ENCODE data around the gene SLC39A7. TPM values are rescaled to one million over a fixed set of nuclear protein-coding genes. Genes with fewer than 3 reads are reported as not detected.
A peak's percentile ranks its signal among the peaks of the same experiment; 100 is the strongest.

Gene SLC39A7, protein sequence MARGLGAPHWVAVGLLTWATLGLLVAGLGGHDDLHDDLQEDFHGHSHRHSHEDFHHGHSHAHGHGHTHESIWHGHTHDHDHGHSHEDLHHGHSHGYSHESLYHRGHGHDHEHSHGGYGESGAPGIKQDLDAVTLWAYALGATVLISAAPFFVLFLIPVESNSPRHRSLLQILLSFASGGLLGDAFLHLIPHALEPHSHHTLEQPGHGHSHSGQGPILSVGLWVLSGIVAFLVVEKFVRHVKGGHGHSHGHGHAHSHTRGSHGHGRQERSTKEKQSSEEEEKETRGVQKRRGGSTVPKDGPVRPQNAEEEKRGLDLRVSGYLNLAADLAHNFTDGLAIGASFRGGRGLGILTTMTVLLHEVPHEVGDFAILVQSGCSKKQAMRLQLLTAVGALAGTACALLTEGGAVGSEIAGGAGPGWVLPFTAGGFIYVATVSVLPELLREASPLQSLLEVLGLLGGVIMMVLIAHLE
- total RNA-seq (2021) (119 and 124 TPM in 2 replicates), Bru-seq, nascent RNA (percentile 85 among the genes with signal in this experiment), BruChase-seq, experiment 1, labeled RNA remaining after a 2-hour chase (percentile 95 among the genes with signal in this experiment), BruChase-seq, experiment 2, labeled RNA remaining after a 6-hour chase (percentile 99 among the genes with signal in this experiment)
- long read RNA-seq, transcript SLC39A7-202 (7 exons, 2,409 nt) = major isoform, 11 of 33 reads
- long read RNA-seq, transcript SLC39A7-201 (8 exons, 2,153 nt) = major isoform, 11 of 33 reads
- long read RNA-seq, partial matches to known transcripts = 10 of 33 reads
- long read RNA-seq, other reads (novel, unspliced or antisense) = 1 of 33 reads

DNA sequence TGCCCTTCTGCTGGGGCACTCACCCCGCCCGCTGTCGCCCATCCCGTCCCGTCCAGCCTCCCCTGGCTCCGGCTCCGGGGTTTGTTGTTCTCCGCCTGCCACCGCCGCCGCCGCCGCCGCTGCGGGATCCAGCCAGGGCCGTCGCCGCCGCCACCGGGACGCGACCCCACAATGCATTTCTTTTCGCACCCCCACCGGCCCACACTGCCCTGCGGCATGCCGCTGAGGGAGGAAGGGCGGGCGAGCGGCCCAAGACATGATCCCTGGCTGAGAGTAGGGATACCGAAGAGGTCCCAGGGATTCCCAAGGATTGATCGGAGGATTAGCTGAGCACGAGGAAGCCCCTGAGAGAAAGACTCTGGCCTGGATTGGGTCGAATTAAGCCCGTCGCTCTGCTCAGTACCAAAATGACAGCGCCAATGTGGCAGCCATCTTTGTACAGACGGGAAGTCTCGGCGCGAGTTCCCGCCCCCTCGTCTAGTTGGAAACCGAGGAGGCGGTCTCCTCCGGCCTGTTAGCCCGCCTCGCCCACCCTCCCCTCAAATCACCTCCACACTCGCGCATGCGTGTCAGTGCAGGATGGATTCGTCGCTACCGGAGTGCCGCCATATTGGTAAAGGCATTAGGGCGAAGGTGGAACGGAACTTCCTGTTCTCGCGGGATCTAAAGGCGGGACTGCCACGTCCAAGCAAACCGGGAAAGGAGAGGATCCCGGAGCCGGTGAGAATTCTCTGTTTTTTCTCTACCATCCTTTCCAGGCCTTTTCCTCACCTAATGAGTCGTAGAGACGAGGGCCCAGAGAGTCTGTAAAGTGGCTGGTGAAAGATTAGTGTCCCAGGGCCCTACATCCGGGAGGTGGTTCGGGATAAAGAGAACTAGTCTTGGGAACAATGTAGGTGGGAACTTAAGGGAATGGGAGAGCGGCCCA, at the start of gene SLC39A7, which contains the start of gene RXRB:
TSS of gene SLC39A7 (plus strand) at position 649 of the 928 bp plus-strand sequence. CDS start 379 bp downstream, outside the sequence.
TSS of gene RXRB (minus strand) at position 447 of the 928 bp plus-strand sequence. CDS start at position 258, 189 bp downstream.
- Histone ChIP-seq H3K4me3 (ENCODE audit: low read depth, low read length, poor library complexity, severe bottlenecking) (peak within 1 kb of the TSS; percentile 80), H3K4me1 (ENCODE audit: insufficient read depth, low read length, poor library complexity, severe bottlenecking) (peaks cover 25% of the 10 kb centered on the region), H3K27me3 (replicated peaks; ENCODE audit: insufficient read depth, low read depth, low read length, poor library complexity) (no peaks in the 10 kb centered on the region), H3K27ac (ENCODE audit: low read depth, low read length, poor library complexity, severe bottlenecking) (peak within 1 kb of the TSS; percentile 95), H3K9me3 (ENCODE audit: low read depth, low read length, poor library complexity, severe bottlenecking) (no peaks in the 10 kb centered on the region), H3K36me3 (ENCODE audit: insufficient read depth, low read length, poor library complexity, severe bottlenecking) (peaks cover 47% of the 10 kb centered on the region)
- intact Hi-C loops (cut with micrococcal nuclease; ENCODE audit: unreplicated experiment) = loop anchor here (2.0 to 10.0 kb wide), 3 partner anchors 48 to 194 kb away; partner anchors contain the start of genes KIFC1 and RGL2
- ChIA-PET CTCF (interaction anchor here (0.6 kb wide), 1 partner anchor 44 kb away, joined by 3 read pairs; no protein-coding TSS in a partner anchor), POLR2A (ENCODE audit: low non-redundant PET) (no interaction called here)
- DNase-seq (ENCODE audit: low spot score) = peak; percentile 100
- TF ChIP-seq EZH2 (IDR thresholded peaks at IDR 0.05; ENCODE audit: borderline replicate concordance, low read depth, low read length, poor library complexity, severe bottlenecking) (no peak), CTCF (conservative IDR thresholded peaks at IDR 0.05; ENCODE audit: low read depth, low read length) (no peak)
- no TSS peak for BruUV-seq (replicated peaks)

DNA sequence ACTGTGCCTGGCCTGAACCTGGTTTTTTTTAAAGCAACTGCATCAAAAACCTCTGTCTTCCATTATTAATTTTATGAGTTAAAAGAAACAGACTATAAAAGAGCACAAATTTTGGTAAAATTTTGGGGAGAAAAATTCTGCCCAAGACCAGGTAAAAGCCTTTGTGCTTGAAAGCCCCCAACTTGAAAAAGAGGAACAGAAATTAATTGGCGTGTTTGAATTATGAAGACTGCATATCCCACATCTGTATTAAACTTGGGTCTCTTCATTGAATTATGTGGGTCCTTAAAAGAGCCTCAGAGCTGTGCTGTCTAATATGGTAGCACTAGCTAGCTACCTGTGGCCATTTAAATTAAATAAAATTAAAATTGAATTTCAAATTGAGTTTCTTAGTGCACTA, 49.6 kb upstream of the SLC39A7 start:
- Histone ChIP-seq H3K27ac (ENCODE audit: low read depth, low read length, poor library complexity, severe bottlenecking) (no peak overlapping the region), H3K9me3 (ENCODE audit: low read depth, low read length, poor library complexity, severe bottlenecking) (no peaks in the 10 kb centered on the region), H3K27me3 (replicated peaks; ENCODE audit: insufficient read depth, low read depth, low read length, poor library complexity) (peaks cover 12% of the 10 kb centered on the region), H3K4me3 (ENCODE audit: low read depth, low read length, poor library complexity, severe bottlenecking) (no peak overlapping the region), H3K4me1 (ENCODE audit: insufficient read depth, low read length, poor library complexity, severe bottlenecking) (no peaks in the 10 kb centered on the region), H3K36me3 (ENCODE audit: insufficient read depth, low read length, poor library complexity, severe bottlenecking) (no peaks in the 10 kb centered on the region)
- TF ChIP-seq CTCF (conservative IDR thresholded peaks at IDR 0.05; ENCODE audit: low read depth, low read length) (no peak), EZH2 (IDR thresholded peaks at IDR 0.05; ENCODE audit: borderline replicate concordance, low read depth, low read length, poor library complexity, severe bottlenecking) (no peak)
- no peak for DNase-seq (ENCODE audit: low spot score)
- intact Hi-C loops (cut with micrococcal nuclease; ENCODE audit: unreplicated experiment) = no loop called here
- ChIA-PET CTCF (no interaction called here), POLR2A (ENCODE audit: low non-redundant PET) (no interaction called here)
- no TSS peak for BruUV-seq (replicated peaks)

- no peaks in the 10 kb centered on the region for H3K4me1 ChIP-seq (ENCODE audit: insufficient read depth, low read length, poor library complexity, severe bottlenecking)
- CTCF ChIA-PET = no interaction called here
- H3K9me3 ChIP-seq (ENCODE audit: low read depth, low read length, poor library complexity, severe bottlenecking) = no peaks in the 10 kb centered on the region
- no peaks in the 10 kb centered on the region for H3K36me3 ChIP-seq (ENCODE audit: insufficient read depth, low read length, poor library complexity, severe bottlenecking)
- POLR2A ChIA-PET (ENCODE audit: low non-redundant PET) = no interaction called here
- no peak overlapping the region for H3K27ac ChIP-seq (ENCODE audit: low read depth, low read length, poor library complexity, severe bottlenecking)
- no peak for TF ChIP-seq CTCF (conservative IDR thresholded peaks at IDR 0.05; ENCODE audit: low read depth, low read length)
- no peak for TF ChIP-seq EZH2 (IDR thresholded peaks at IDR 0.05; ENCODE audit: borderline replicate concordance, low read depth, low read length, poor library complexity, severe bottlenecking)
- no peak for DNase-seq (ENCODE audit: low spot score)
- no peak overlapping the region for H3K4me3 ChIP-seq (ENCODE audit: low read depth, low read length, poor library complexity, severe bottlenecking)
- no TSS peak for BruUV-seq (replicated peaks)
- intact Hi-C loops (cut with micrococcal nuclease; ENCODE audit: unreplicated experiment) = no loop called here
- H3K27me3 ChIP-seq (replicated peaks; ENCODE audit: insufficient read depth, low read depth, low read length, poor library complexity) = peaks cover 10% of the 10 kb centered on the region
Observed at GRCh38 chr6:33154349-33154748, 46.3 kb upstream of the SLC39A7 start.
